ENCODE results near the gene CAPRIN2.

CAPRIN2 gene

DNA sequence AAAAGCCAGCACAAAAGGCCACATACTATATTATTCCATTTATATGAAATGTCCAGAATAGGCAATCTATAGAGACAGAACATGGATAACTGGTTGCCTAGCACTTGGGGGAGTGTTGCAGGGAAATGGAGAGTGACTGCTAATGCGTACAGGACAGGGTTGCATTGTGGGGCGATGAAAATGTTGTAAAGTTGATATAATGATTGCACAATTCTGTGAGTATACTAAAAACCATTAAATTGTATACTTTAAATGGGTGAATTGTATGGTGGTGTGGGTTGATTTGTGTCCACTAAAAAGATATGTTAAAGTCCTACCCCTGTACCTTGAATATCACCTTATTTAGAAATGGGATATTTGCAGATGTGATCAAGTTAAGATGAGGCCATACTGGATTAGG lies 7.0 kb upstream of the CAPRIN2 start:
- TF ChIP-seq, protein P1, sequence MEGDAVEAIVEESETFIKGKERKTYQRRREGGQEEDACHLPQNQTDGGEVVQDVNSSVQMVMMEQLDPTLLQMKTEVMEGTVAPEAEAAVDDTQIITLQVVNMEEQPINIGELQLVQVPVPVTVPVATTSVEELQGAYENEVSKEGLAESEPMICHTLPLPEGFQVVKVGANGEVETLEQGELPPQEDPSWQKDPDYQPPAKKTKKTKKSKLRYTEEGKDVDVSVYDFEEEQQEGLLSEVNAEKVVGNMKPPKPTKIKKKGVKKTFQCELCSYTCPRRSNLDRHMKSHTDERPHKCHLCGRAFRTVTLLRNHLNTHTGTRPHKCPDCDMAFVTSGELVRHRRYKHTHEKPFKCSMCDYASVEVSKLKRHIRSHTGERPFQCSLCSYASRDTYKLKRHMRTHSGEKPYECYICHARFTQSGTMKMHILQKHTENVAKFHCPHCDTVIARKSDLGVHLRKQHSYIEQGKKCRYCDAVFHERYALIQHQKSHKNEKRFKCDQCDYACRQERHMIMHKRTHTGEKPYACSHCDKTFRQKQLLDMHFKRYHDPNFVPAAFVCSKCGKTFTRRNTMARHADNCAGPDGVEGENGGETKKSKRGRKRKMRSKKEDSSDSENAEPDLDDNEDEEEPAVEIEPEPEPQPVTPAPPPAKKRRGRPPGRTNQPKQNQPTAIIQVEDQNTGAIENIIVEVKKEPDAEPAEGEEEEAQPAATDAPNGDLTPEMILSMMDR (conservative IDR thresholded peaks at IDR 0.05; ENCODE audit: low read depth, low read length) = no peak
- H3K4me3 ChIP-seq (ENCODE audit: low read depth, low read length) = no peak overlapping the region
- DNase-seq (ENCODE audit: low read depth) = no peak

DNA sequence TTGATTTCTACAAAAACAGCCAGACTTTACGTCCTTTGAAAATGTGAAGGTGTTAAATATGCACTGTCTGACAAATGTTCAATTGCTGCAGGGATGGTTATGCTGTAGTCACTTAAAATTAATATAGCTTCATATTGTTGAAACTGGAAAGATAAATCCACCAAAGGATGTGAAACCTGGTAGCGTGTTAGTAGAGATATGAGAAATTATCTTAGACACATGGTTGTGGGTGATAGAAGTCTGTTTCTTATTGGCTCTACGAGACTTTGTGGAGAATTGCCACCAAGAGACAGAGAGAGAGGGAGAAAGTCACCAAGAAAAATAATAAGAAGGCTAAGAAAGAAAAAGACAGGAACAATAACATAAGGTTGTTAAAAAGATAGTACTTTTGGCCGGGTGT lies 2.6 kb upstream of the CAPRIN2 start:
- DNase-seq (ENCODE audit: low read depth) = no peak
- no peak overlapping the region for H3K4me3 ChIP-seq (ENCODE audit: low read depth, low read length)
- TF ChIP-seq, protein P1 (conservative IDR thresholded peaks at IDR 0.05; ENCODE audit: low read depth, low read length) = no peak

DNA sequence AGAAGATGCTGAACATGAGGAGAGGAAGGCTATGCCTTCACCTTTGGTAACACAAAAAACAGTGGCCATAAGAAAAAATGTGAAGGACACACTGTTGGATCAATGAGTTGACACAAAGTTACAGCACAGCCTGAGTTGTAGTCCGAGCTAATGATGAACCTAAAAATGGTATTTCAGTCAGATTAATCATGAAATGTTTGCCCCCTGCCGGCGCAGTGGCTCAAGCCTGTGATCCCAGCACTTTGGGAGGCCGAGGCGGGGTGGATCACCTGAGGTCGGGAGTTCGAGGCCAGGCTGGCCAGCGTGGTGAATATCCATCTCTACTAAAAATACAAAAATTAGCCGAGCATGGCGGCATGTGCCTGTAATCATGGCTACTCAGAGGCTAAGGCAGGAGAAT lies 1.3 kb upstream of the CAPRIN2 start:
- no peak overlapping the region for H3K4me3 ChIP-seq (ENCODE audit: low read depth, low read length)
- TF ChIP-seq, protein P1 (conservative IDR thresholded peaks at IDR 0.05; ENCODE audit: low read depth, low read length) = no peak
- no peak for DNase-seq (ENCODE audit: low read depth)

DNA sequence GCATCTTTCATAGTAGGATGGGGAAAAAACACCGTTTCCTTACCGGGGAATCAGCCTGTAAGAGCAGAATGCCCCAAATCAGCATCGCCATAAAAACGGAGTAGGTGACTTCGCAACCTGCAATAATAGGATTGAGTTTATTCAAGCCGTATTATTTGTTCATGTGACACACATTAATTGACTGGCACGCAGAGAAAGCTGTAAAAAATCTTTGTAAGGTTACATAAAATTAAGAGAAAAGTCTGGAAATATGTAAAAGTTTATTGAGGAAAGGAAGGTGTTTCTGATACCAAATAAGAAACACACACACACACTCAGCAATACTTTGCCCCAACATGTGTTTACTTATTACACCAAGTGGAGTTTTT lies 628 bp upstream of the CAPRIN2 start:
- DNase-seq (ENCODE audit: low read depth) = no peak
- H3K4me3 ChIP-seq (ENCODE audit: low read depth, low read length) = peak overlapping the region; percentile 84
- TF ChIP-seq, protein P1 (conservative IDR thresholded peaks at IDR 0.05; ENCODE audit: low read depth, low read length) = no peak

DNA sequence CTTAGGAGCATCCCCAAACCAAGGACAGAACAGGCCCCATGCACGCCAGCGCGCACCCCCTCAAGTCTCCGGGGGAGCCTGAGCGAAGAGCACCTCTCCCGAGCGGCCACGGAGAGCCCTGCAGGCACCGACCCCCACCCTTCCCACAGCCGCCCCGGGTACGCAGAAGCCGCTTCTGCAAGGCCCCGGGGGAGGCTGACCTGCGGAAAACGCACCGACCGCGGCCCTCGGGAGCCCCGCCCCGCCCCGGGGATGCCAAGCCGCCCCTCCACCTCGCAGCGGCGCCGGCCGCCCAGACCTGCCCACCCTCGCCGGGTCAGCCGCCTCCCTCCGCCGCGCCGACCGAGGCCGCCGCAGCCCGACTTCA lies 385 bp downstream of the CAPRIN2 start:
- peak overlapping the region; percentile 84 for H3K4me3 ChIP-seq (ENCODE audit: low read depth, low read length)
- TF ChIP-seq, protein P1 (conservative IDR thresholded peaks at IDR 0.05; ENCODE audit: low read depth, low read length) = no peak
- DNase-seq (ENCODE audit: low read depth) = no peak

DNA sequence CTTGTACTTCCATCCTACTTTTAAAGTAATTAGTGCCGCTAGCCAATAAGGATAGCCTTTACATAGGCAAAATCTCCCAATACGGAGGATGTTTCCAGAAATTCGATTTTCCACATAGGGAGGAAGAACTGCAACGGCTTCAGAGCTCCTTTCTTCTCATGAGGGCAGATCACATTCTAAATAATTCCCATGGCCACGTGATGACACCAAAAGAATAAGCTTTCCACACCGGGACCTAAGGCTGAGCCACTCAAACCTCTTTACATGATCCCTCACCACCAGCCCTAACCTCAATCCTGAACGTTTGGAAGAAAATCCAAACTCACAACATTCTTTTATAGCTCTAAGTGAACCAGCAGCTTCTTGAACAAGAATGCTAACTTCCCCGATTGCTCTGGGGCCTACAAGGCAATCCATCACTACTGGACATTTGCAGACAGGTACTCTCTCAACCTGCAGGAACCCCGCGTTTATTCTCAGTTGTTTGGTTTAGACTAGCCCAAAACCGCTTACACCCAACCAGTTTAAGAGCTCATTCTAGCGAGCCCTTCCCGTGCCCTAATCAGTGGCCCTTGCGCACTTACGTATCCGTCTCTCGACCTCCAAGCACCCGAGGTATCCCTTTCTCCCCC lies 884 bp downstream of the CAPRIN2 start:
- peak; percentile 45 for DNase-seq (ENCODE audit: low read depth)
- peak overlapping the region; percentile 84 for H3K4me3 ChIP-seq (ENCODE audit: low read depth, low read length)
- TF ChIP-seq, protein P1 (conservative IDR thresholded peaks at IDR 0.05; ENCODE audit: low read depth, low read length) = no peak

DNA sequence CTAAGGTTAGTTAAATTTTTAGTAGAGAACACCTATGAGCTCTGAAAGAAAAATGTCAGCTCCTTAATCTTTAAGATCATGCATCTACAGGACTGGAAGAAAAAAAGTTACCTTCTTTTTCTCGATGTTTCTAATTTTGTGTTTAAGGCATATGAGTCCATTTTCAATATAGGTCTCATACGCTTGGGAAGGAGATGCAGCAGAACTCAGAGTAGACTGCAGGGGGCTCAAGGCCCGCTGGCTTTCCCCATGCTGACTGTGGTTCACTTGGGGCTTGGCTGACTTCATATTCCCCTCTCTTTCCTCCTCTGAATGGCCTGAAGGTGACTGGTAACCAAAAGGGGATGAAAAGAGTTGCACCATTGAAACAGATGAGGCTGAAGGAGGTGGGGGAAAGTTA lies 1.5 kb downstream of the CAPRIN2 start:
- TF ChIP-seq, protein P1 (conservative IDR thresholded peaks at IDR 0.05; ENCODE audit: low read depth, low read length) = peak; percentile 65
- peak; percentile 55 for DNase-seq (ENCODE audit: low read depth)
- H3K4me3 ChIP-seq (ENCODE audit: low read depth, low read length) = peak overlapping the region; percentile 84
